Lower lobe of right lung (tissue), 2 donors: ENCODE measurements around the gene OR52M1. TPM values are rescaled to one million over a fixed set of nuclear protein-coding genes. Genes with fewer than 3 reads are reported as not detected.

Experiments used
- ATAC-seq, 2 donors: fragments of 200-7000 bp; cut with Tn5 transposase; one replicate each; pipeline ENCODE4 v1.9.1; 2020 to 2022; ENCODE audit warnings: mild to moderate bottlenecking in 2 of 2, moderate library complexity in 2 of 2
- DNase-seq: peaks from one replicate; pipeline ENCODE4 v3.0.0-alpha.2; 2020
- H3K27ac ChIP-seq: fragments of 200-600 bp; one replicate; pipeline ENCODE4 v1.8.0; 2022
- H3K27me3 ChIP-seq: fragments of 200-600 bp; one replicate; pipeline ENCODE4 v1.8.0; 2022; ENCODE audit warnings: low read depth
- H3K36me3 ChIP-seq: fragments of 200-600 bp; one replicate; pipeline ENCODE4 v1.8.0; 2022; ENCODE audit warnings: mild to moderate bottlenecking
- H3K4me1 ChIP-seq: fragments of 200-600 bp; one replicate; pipeline ENCODE4 v1.8.0; 2022
- H3K4me3 ChIP-seq: fragments of 200-600 bp; one replicate; pipeline ENCODE4 v1.8.0; 2022; ENCODE audit warnings: mild to moderate bottlenecking
- H3K9me3 ChIP-seq: fragments of 200-600 bp; one replicate; pipeline ENCODE4 v1.8.0; 2022
- intact Hi-C: fragments of 100-400 bp; cut with DNase I; formaldehyde crosslinking; loops from one replicate; pipeline ENCODE4 v1.11.0; 2022
- long read RNA-seq: library from polyadenylated mRNA; unstranded; transcript quantifications from one replicate; pipeline ENCODE4 v2.0.0, GENCODE V29; 2021
- total RNA-seq: library from RNA; stranded (reverse); fragmentation: NEBNext Ultra II Directional; extraction: Animal tissue kit (Norgen Biotek cat#: 25700); gene quantifications from one replicate; pipeline ENCODE4 v1.2.1, GENCODE V29; 2021
- TF ChIP-seq, protein P1 (sequence below): fragments of 200-600 bp; IDR thresholded peaks from one replicate; pipeline ENCODE4 v1.8.0; 2022; ENCODE audit warnings: antibody characterized with exemption, mild to moderate bottlenecking
- donor health status: DM: no; HTN: yes; CAD: no; lungs with severe emphysema.

OR52M1 gene, protein sequence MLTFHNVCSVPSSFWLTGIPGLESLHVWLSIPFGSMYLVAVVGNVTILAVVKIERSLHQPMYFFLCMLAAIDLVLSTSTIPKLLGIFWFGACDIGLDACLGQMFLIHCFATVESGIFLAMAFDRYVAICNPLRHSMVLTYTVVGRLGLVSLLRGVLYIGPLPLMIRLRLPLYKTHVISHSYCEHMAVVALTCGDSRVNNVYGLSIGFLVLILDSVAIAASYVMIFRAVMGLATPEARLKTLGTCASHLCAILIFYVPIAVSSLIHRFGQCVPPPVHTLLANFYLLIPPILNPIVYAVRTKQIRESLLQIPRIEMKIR
- total RNA-seq, result not detected
- long read RNA-seq, result 0 reads

DNA sequence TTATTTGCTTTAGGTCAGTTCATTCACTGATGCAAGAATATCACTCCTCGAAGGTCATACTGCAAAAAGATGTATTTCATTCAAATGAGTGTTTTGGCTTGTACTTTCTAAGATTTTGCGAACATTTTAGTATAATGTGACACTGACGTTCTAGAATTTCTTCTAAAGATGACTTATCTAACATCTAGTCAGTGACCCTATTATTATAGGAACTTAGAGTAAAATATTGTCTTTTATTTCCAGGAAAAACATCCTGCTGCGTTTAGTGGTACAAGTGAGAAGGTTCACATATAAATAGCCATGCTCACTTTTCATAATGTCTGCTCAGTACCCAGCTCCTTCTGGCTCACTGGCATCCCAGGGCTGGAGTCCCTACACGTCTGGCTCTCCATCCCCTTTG is at the start of gene OR52M1:
OR52M1 (plus strand) TSS at position 301 of the 400 bp plus-strand sequence; CDS start at position 301, 0 bp downstream.
- Histone ChIP-seq H3K9me3 (no peaks in the 10 kb centered on the region), H3K27ac (no peak within 1 kb of the TSS), H3K4me1 (no peaks in the 10 kb centered on the region), H3K27me3 (no peaks in the 10 kb centered on the region), H3K4me3 (no peak within 1 kb of the TSS), H3K36me3 (no peaks in the 10 kb centered on the region)
- TF ChIP-seq, protein P1, sequence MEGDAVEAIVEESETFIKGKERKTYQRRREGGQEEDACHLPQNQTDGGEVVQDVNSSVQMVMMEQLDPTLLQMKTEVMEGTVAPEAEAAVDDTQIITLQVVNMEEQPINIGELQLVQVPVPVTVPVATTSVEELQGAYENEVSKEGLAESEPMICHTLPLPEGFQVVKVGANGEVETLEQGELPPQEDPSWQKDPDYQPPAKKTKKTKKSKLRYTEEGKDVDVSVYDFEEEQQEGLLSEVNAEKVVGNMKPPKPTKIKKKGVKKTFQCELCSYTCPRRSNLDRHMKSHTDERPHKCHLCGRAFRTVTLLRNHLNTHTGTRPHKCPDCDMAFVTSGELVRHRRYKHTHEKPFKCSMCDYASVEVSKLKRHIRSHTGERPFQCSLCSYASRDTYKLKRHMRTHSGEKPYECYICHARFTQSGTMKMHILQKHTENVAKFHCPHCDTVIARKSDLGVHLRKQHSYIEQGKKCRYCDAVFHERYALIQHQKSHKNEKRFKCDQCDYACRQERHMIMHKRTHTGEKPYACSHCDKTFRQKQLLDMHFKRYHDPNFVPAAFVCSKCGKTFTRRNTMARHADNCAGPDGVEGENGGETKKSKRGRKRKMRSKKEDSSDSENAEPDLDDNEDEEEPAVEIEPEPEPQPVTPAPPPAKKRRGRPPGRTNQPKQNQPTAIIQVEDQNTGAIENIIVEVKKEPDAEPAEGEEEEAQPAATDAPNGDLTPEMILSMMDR, result no peak
- DNase-seq, result no peak
- ATAC-seq, result no peak
- intact Hi-C loops, result no loop called here

- H3K4me3 ChIP-seq, result no peak overlapping the region
- ATAC-seq, result no peak
- no peak overlapping the region for H3K27ac ChIP-seq
- intact Hi-C loops, result no loop called here
- H3K36me3 ChIP-seq, result no peaks in the 10 kb centered on the region
- DNase-seq, result no peak
- no peaks in the 10 kb centered on the region for H3K27me3 ChIP-seq
- TF ChIP-seq, protein P1, result no peak
- no peaks in the 10 kb centered on the region for H3K4me1 ChIP-seq
- H3K9me3 ChIP-seq, result no peaks in the 10 kb centered on the region
These were observed 49.5 kb upstream of the OR52M1 start for GRCh38 chr11:4495487-4495886.

DNA sequence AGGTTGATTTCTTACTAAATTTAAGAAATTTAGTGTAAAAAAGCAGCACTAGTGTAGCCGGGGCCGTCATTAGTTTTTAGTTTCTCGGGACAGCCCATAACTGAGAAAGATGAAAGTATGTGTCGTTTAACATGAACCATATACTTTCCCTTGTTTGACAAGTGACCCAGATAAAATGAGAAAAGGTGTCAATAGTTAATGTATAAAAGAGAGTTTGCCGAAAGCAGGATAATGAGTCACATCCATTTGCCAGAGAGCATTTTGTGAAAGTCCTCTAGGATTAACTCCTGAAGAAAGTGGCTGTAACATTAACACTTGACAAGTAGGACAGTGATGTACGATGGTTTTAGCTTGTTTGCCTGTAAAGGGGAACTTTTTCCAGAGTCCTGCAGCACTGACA is 49.0 kb upstream of the OR52M1 start:
- intact Hi-C loops, result no loop called here
- no peaks in the 10 kb centered on the region for H3K36me3 ChIP-seq
- TF ChIP-seq, protein P1, result no peak

DNA sequence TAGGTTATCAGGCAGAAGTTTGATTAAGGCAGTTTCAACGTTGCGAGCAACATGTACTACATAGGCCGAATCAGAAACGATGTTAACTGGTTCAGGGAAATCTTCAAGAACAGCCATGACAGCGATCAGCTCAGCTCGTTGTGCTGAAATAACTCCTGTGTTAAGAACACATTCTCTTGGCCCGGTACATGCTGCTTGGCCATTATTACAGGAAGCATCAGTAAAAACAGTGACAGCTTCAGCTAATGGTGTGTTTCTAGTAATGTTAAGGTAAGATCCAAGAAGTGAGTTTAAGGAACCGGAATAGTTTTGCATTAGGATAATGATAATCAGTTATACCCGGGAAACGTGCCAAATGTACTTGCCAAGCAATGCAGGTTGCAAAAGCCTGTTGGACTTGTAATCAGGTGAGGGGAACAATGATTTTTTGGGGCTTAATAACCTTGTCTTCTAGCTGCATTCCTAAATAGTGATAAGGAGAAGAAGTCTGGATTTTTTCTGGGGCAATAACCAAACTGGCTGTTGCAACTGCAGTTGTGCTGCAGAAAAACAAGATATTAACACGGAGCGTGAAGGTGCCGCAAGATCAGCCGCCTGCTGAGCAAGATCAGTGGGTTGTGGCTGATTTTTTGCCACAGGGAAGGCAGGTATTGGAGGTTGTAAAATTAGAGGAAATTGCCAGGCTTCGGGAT is 48.3 kb upstream of the OR52M1 start:
- Histone ChIP-seq H3K27me3 (no peaks in the 10 kb centered on the region), H3K4me1 (no peaks in the 10 kb centered on the region), H3K27ac (no peak overlapping the region), H3K4me3 (no peak overlapping the region), H3K9me3 (no peaks in the 10 kb centered on the region), H3K36me3 (no peaks in the 10 kb centered on the region)
- DNase-seq (no peak), ATAC-seq (no peak)
- intact Hi-C loops, result no loop called here
- TF ChIP-seq, protein P1, result no peak

More for the DNA sequence above, 49.0 kb upstream of the OR52M1 start:
- Histone ChIP-seq H3K9me3 (no peaks in the 10 kb centered on the region), H3K4me3 (no peak overlapping the region), H3K27ac (no peak overlapping the region), H3K4me1 (no peaks in the 10 kb centered on the region), H3K27me3 (no peaks in the 10 kb centered on the region)
- no peak for DNase-seq
- ATAC-seq, result no peak

- no peaks in the 10 kb centered on the region for H3K36me3 ChIP-seq
- ATAC-seq (no peak), DNase-seq (no peak)
- TF ChIP-seq, protein P1, result no peak
- H3K4me3 ChIP-seq, result no peak overlapping the region
- no peaks in the 10 kb centered on the region for H3K4me1 ChIP-seq
- no peaks in the 10 kb centered on the region for H3K9me3 ChIP-seq
- intact Hi-C loops, result no loop called here
- H3K27ac ChIP-seq, result no peak overlapping the region
- peaks cover 3% of the 10 kb centered on the region for H3K27me3 ChIP-seq
These were observed 36.1 kb upstream of the OR52M1 start for GRCh38 chr11:4508886-4509285.
